Calu3 (cell line): Measurements from ENCODE around the gene PYGM. TPM values are rescaled to one million over a fixed set of nuclear protein-coding genes. Genes with fewer than 3 reads are reported as not detected.
A peak's percentile ranks its signal among the peaks of the same experiment; 100 is the strongest.

Experiments
- BruUV-seq: library from RNA; stranded (reverse); fragments of 400-500 nt; replicated peaks from 2 replicates; lab custom pipeline; 2021; lab: Mats Ljungman, UMichigan
- CTCF ChIA-PET: fragments of 300-600 bp; sonication (Branson Sonifier 250); formaldehyde crosslinking; loops from one replicate; lab custom pipeline; 2022; ENCODE audit warnings: antibody characterized with exemption; lab: Charles Lee
- DNase-seq: peaks from one replicate; pipeline ENCODE4 v3.0.0; 2022
- H3K27ac Mint-ChIP-seq: one replicate; pipeline ENCODE4 v1.8.0; 2022; ENCODE audit warnings: mixed read lengths; ENCODE audit not compliant: unreplicated experiment
- H3K27me3 Mint-ChIP-seq: one replicate; pipeline ENCODE4 v1.8.0; 2022; ENCODE audit warnings: mixed read lengths; ENCODE audit not compliant: unreplicated experiment
- H3K36me3 Mint-ChIP-seq: one replicate; pipeline ENCODE4 v1.8.0; 2022; ENCODE audit warnings: mild to moderate bottlenecking, moderate library complexity, mixed read lengths; ENCODE audit not compliant: insufficient read depth, unreplicated experiment
- H3K4me1 Mint-ChIP-seq: one replicate; pipeline ENCODE4 v1.8.0; 2022; ENCODE audit warnings: mild to moderate bottlenecking, low read depth, mixed read lengths; ENCODE audit not compliant: unreplicated experiment
- H3K4me3 Mint-ChIP-seq: one replicate; pipeline ENCODE4 v1.8.0; 2022; ENCODE audit warnings: mild to moderate bottlenecking, low read depth, moderate library complexity, mixed read lengths; ENCODE audit not compliant: unreplicated experiment
- H3K9me3 Mint-ChIP-seq: one replicate; pipeline ENCODE4 v1.8.0; 2022; ENCODE audit warnings: low read depth, mixed read lengths; ENCODE audit not compliant: unreplicated experiment
- CTCF ChIP-seq: fragments of 200-600 bp; IDR thresholded peaks from one replicate; pipeline ENCODE4 v1.8.0; 2022; ENCODE audit warnings: antibody characterized with exemption; ENCODE audit not compliant: unreplicated experiment
- intact Hi-C: fragments of 100-400 bp; cut with micrococcal nuclease; formaldehyde crosslinking; loops from one replicate; pipeline ENCODE4 v1.10.0; 2022; ENCODE audit not compliant: unreplicated experiment
- total RNA-seq: library from RNA; stranded (reverse); gene quantifications from 2 replicates; pipeline ENCODE4 v1.2.3, GENCODE V29; 2022

Gene PYGM
- total RNA-seq, 1 experiment from 2014 or later, result 1.4 TPM

- BruUV-seq, result no TSS peak
- H3K36me3 Mint-ChIP-seq, result peaks cover 4% of the 10 kb centered on the region
- intact Hi-C loops, result loop anchor here (5.0 kb wide), 1 partner anchor 332 kb away; the partner anchor contains the start of gene ZNHIT2
- DNase-seq, result no peak
- H3K9me3 Mint-ChIP-seq, result no peaks in the 10 kb centered on the region
- TF ChIP-seq CTCF, result no peak
- CTCF ChIA-PET, result interaction anchor here (0.7 kb wide), 1 partner anchor 423 kb away, joined by 5 read pairs; no protein-coding TSS in a partner anchor
- H3K27ac Mint-ChIP-seq, result no peak overlapping the region
- no peaks in the 10 kb centered on the region for H3K4me1 Mint-ChIP-seq
- H3K27me3 Mint-ChIP-seq, result no peaks in the 10 kb centered on the region
- H3K4me3 Mint-ChIP-seq, result no peak overlapping the region
These were observed 25.2 kb upstream of the PYGM start for GRCh38 chr11:64784813-64785581.

- peak within 1 kb of the TSS; percentile 90 for H3K4me3 Mint-ChIP-seq
- peaks cover 63% of the 10 kb centered on the region for H3K36me3 Mint-ChIP-seq
- peak; percentile 99 for DNase-seq
- intact Hi-C loops, result no loop called here
- H3K9me3 Mint-ChIP-seq, result no peaks in the 10 kb centered on the region
- no peaks in the 10 kb centered on the region for H3K27me3 Mint-ChIP-seq
- CTCF ChIA-PET, result interaction anchor here (0.6 to 1.1 kb wide), 8 partner anchors 9 to 547 kb away, joined by 3 to 7 read pairs (median 4); partner anchors contain the start of genes MEN1 and TM7SF2
- BruUV-seq, result no TSS peak
- no peak for TF ChIP-seq CTCF
- peak within 1 kb of the TSS; percentile 96 for H3K27ac Mint-ChIP-seq
- H3K4me1 Mint-ChIP-seq, result peaks cover 28% of the 10 kb centered on the region
These were observed 18.9 kb upstream of the PYGM start, which contains the start of gene SF1 for GRCh38 chr11:64778473-64779298. SF1 (minus strand) TSS chr11:64778542; CDS start chr11:64778392, 150 bp downstream.

- no peaks in the 10 kb centered on the region for H3K9me3 Mint-ChIP-seq
- peak overlapping the region; percentile 90 for H3K4me3 Mint-ChIP-seq
- peaks cover 33% of the 10 kb centered on the region for H3K4me1 Mint-ChIP-seq
- DNase-seq, result no peak
- no TSS peak for BruUV-seq
- H3K36me3 Mint-ChIP-seq, result peaks cover 68% of the 10 kb centered on the region
- H3K27ac Mint-ChIP-seq, result peak overlapping the region; percentile 96
- no peak for TF ChIP-seq CTCF
- intact Hi-C loops, result no loop called here
- no peaks in the 10 kb centered on the region for H3K27me3 Mint-ChIP-seq
- CTCF ChIA-PET, result interaction anchor here (0.9 to 1.1 kb wide), 6 partner anchors 10 to 332 kb away, joined by 3 to 7 read pairs (median 4); partner anchors contain the start of gene MEN1
These were observed 18.4 kb upstream of the PYGM start for GRCh38 chr11:64778223-64778472.

- Mint-ChIP-seq H3K4me3 (peak overlapping the region; percentile 90), H3K9me3 (no peaks in the 10 kb centered on the region), H3K36me3 (peaks cover 73% of the 10 kb centered on the region), H3K4me1 (peaks cover 38% of the 10 kb centered on the region), H3K27ac (peak overlapping the region; percentile 92), H3K27me3 (no peaks in the 10 kb centered on the region)
- no TSS peak for BruUV-seq
- no peak for TF ChIP-seq CTCF
- CTCF ChIA-PET, result no interaction called here
- DNase-seq, result peak; percentile 82
- intact Hi-C loops, result no loop called here
These were observed 17.9 kb upstream of the PYGM start for GRCh38 chr11:64777449-64778222.
